Measurements from ENCODE around the gene HCN4. TPM values are rescaled to one million over a fixed set of nuclear protein-coding genes. Genes with fewer than 3 reads are reported as not detected.
"Not testable (repeated sequence)": the region's sequence is repeated elsewhere in the genome, so short reads cannot be mapped to it uniquely, and the experiment has no call there.

Gene HCN4
- total RNA-seq (0.05 TPM), polyA plus RNA-seq (0.07 TPM)
- long read RNA-seq, donor 1, result 0 reads
- long read RNA-seq, donor 2, result 0 reads
- long read RNA-seq, donor 3, result 0 reads
- long read RNA-seq, donor 4, result 0 reads
- long read RNA-seq, donor 5, result 0 reads
- long read RNA-seq, donor 6, result 0 reads
- long read RNA-seq, donor 7, result 0 reads
- long read RNA-seq, donor 8, result 0 reads
- long read RNA-seq, donor 9, result 0 reads
- long read RNA-seq, donor 10, result 0 reads

DNA sequence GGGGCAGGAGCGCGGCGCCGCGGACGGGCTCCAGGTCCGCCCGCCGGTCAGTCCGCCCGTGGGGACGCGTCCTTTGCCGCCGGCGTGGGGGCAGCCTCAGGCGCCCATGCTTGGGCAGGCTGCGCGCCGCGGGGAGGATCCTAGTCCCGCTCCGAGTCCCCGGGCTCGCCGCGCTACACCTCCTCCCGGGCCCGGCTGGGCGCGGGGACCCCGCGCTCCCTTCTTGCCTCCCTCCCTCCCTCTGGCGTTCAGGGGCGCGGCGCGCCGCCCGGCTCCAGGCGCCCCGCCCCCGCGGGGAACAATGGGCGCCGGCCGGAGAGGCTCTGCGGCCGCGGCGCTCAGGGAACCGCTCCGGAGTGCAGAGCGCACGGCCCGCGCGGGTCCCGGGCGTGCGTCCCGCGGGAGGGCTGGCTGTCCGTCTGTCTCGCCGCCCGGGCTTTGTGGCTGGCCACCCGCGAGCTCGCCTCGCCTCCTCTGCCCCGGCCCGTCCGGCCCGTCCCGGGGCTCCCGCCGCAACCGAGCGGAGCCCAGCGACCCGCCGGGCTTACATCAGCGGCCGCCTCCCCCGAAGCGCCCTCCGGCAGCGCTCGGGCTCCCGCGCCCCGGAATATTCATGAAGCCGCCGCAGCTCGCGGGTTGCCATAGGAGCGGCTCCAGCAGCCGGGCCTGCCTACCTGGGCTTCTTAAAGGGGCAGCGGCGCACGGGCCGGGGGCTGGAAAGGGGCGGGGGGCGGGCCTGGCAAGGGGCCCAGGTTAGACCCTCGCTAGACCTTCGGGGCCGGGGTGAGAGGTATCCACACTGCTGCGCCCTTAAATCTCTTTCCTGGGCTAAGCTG is at the start of gene HCN4:
Gene HCN4, minus strand, starts transcription at position 658 of the 836 bp plus-strand sequence. CDS start 688 bp downstream, outside the sequence.
- 2% methylated on average over 109 of the region's 109 CpGs for WGBS
- Histone ChIP-seq H3K4me1 (ENCODE audit: control insufficient read depth in 2 of 2, insufficient read depth in 2 of 2, low read length in 2 of 2) (no peaks in the 10 kb centered on the region), H3K27ac (ENCODE audit: low read depth in 1 of 2, low read length in 1 of 2) (no peak within 1 kb of the TSS), H3K9me3 (ENCODE audit: control insufficient read depth in 2 of 2, insufficient read depth in 1 of 2, low read length in 1 of 2) (no peaks in the 10 kb centered on the region), H3K27me3 (ENCODE audit: control insufficient read depth in 2 of 2, insufficient read depth in 1 of 2, low read length in 1 of 2) (peaks cover 59 to 73% of the 10 kb centered on the region in 2 donors), H3K36me3 (ENCODE audit: control insufficient read depth in 2 of 2, insufficient read depth in 2 of 2, low read length in 1 of 2) (no peaks in the 10 kb centered on the region), H3K4me3 (ENCODE audit: low read length in 2 of 2) (no peak within 1 kb of the TSS)
- no peak for DNase-seq (ENCODE audit: low read depth in 6 of 9, low spot score in 9 of 9)

DNA sequence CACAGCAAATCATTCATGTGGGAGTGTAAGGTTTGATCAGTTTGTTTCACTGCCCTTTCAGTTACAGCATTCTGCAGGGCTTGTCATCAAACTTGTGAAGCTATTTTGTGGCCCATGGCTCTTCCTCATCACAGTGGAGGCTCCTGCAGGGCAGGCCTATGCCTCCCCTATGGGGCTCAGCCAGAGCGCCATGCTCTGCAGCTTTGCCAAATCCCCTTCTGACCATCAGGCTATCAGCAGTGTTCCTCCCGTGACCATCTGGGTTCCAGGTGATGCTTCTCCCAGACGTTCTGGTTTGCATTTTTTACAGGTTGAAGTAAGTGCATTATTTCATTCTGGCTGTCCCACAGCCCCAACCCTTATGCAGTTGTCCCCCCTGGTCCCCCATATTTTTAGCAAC is 46.1 kb upstream of the HCN4 start:
- Histone ChIP-seq H3K4me1 (ENCODE audit: control insufficient read depth in 2 of 2, insufficient read depth in 2 of 2, low read length in 2 of 2) (no peaks in the 10 kb centered on the region), H3K27ac (ENCODE audit: low read depth in 1 of 2, low read length in 1 of 2) (no peak overlapping the region), H3K27me3 (ENCODE audit: control insufficient read depth in 2 of 2, insufficient read depth in 1 of 2, low read length in 1 of 2) (no peaks in the 10 kb centered on the region), H3K9me3 (ENCODE audit: control insufficient read depth in 2 of 2, insufficient read depth in 1 of 2, low read length in 1 of 2) (no peaks in the 10 kb centered on the region), H3K36me3 (ENCODE audit: control insufficient read depth in 2 of 2, insufficient read depth in 2 of 2, low read length in 1 of 2) (no peaks in the 10 kb centered on the region), H3K4me3 (ENCODE audit: low read length in 2 of 2) (no peak overlapping the region)
- 86% methylated on average over 3 of the region's 3 CpGs for WGBS
- DNase-seq (ENCODE audit: low read depth in 6 of 9, low spot score in 9 of 9), result no peak

DNA sequence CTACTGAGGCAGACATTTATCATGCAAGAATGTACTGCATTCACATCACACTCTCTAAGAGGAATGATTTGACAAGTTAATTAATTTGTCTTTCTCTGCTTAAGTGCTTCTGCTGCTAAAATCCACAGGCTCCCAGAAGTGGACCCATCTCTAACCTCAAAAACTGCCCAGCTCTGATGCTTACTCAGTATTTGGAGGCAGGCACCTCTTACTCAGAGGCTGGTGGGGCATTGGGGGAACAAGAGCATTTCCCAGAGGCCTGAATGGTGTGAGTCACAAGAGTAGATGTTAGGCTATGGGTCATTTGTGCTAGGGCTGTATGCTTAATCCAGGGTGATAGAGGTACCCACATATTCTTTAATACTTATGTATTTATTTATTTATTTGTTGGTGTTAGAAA is 34.4 kb upstream of the HCN4 start:
- Histone ChIP-seq H3K9me3 (ENCODE audit: control insufficient read depth in 2 of 2, insufficient read depth in 1 of 2, low read length in 1 of 2) (no peaks in the 10 kb centered on the region), H3K27me3 (ENCODE audit: control insufficient read depth in 2 of 2, insufficient read depth in 1 of 2, low read length in 1 of 2) (no peaks in the 10 kb centered on the region), H3K36me3 (ENCODE audit: control insufficient read depth in 2 of 2, insufficient read depth in 2 of 2, low read length in 1 of 2) (no peaks in the 10 kb centered on the region), H3K27ac (ENCODE audit: low read depth in 1 of 2, low read length in 1 of 2) (no peak overlapping the region), H3K4me1 (ENCODE audit: control insufficient read depth in 2 of 2, insufficient read depth in 2 of 2, low read length in 2 of 2) (no peaks in the 10 kb centered on the region), H3K4me3 (ENCODE audit: low read length in 2 of 2) (no peak overlapping the region)
- no peak for DNase-seq (ENCODE audit: low read depth in 6 of 9, low spot score in 9 of 9)

DNA sequence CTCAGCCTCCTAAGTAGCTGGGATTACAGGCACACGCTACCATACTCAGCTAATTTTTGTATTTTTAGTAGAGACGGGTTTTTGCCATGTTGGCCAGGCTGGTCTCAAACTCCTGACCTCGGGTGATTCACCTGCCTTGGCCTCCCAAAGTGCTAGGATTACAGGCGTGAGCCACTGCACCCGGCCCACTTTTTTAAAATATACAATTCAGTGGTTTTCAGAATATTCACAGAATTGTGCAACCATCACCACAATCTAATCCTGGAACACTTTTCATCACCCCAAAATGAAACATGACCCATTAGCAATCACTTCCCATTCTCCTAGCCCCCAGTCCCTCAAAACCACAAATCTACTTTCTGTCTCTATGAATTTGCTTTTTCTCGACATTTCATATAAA is 31.5 kb upstream of the HCN4 start:
- H3K9me3 ChIP-seq (ENCODE audit: control insufficient read depth in 2 of 2, insufficient read depth in 1 of 2, low read length in 1 of 2); DNase-seq (ENCODE audit: low read depth in 6 of 9, low spot score in 9 of 9); H3K4me1 ChIP-seq (ENCODE audit: control insufficient read depth in 2 of 2, insufficient read depth in 2 of 2, low read length in 2 of 2); H3K27me3 ChIP-seq (ENCODE audit: control insufficient read depth in 2 of 2, insufficient read depth in 1 of 2, low read length in 1 of 2); H3K4me3 ChIP-seq (ENCODE audit: low read length in 2 of 2); H3K36me3 ChIP-seq (ENCODE audit: control insufficient read depth in 2 of 2, insufficient read depth in 2 of 2, low read length in 1 of 2); H3K27ac ChIP-seq (ENCODE audit: low read depth in 1 of 2, low read length in 1 of 2): not testable (repeated sequence)
- 71% methylated on average over 6 of the region's 6 CpGs for WGBS

DNA sequence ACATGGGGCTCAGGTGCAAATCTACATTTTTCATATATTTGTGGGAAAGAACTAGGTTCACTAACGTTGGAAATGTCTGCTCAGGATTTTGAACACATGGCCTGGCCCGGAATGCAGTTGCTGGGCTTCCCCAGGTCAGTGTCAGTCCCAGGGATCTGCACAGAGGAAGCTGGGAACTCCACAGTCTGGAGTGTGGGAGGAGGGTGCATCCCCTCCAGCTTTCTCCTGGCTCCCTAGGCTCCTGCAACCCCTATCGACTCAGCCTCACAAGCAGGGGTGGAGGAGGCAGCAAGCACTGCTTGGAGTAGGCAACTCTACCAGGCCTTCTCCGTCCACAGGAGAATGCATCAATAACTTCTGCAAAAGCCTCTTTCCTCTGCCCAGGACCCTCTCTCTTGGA is 30.1 kb upstream of the HCN4 start:
- Histone ChIP-seq H3K9me3 (ENCODE audit: control insufficient read depth in 2 of 2, insufficient read depth in 1 of 2, low read length in 1 of 2) (no peaks in the 10 kb centered on the region), H3K4me1 (ENCODE audit: control insufficient read depth in 2 of 2, insufficient read depth in 2 of 2, low read length in 2 of 2) (no peaks in the 10 kb centered on the region), H3K27ac (ENCODE audit: low read depth in 1 of 2, low read length in 1 of 2) (no peak overlapping the region), H3K4me3 (ENCODE audit: low read length in 2 of 2) (no peak overlapping the region), H3K36me3 (ENCODE audit: control insufficient read depth in 2 of 2, insufficient read depth in 2 of 2, low read length in 1 of 2) (no peaks in the 10 kb centered on the region), H3K27me3 (ENCODE audit: control insufficient read depth in 2 of 2, insufficient read depth in 1 of 2, low read length in 1 of 2) (no peaks in the 10 kb centered on the region)
- 93% methylated on average over 4 of the region's 4 CpGs for WGBS
- no peak for DNase-seq (ENCODE audit: low read depth in 6 of 9, low spot score in 9 of 9)

DNA sequence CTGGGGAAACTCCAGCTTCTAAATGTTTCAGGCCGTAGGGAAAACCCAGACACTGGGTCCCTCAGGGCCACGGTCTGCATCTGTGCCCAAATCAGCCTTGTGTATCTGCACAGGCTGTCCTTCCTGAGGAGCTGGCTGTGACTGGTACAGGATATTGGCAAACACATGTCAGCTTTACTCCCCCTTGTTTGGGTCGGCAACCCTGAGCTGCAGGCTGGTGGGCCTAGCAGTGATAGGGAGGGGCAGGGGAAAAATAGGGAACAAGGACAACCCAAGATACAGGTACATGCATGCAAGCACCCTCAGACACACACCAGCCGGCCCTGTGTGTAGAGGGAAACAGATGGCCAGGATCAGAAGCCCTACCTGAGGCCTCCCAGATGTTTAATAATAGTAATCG is 28.7 kb upstream of the HCN4 start:
- Histone ChIP-seq H3K36me3 (ENCODE audit: control insufficient read depth in 2 of 2, insufficient read depth in 2 of 2, low read length in 1 of 2) (no peaks in the 10 kb centered on the region), H3K4me3 (ENCODE audit: low read length in 2 of 2) (no peak overlapping the region), H3K27ac (ENCODE audit: low read depth in 1 of 2, low read length in 1 of 2) (no peak overlapping the region), H3K27me3 (ENCODE audit: control insufficient read depth in 2 of 2, insufficient read depth in 1 of 2, low read length in 1 of 2) (no peaks in the 10 kb centered on the region), H3K9me3 (ENCODE audit: control insufficient read depth in 2 of 2, insufficient read depth in 1 of 2, low read length in 1 of 2) (no peaks in the 10 kb centered on the region), H3K4me1 (ENCODE audit: control insufficient read depth in 2 of 2, insufficient read depth in 2 of 2, low read length in 2 of 2) (no peaks in the 10 kb centered on the region)
- WGBS, result 70% methylated on average over 5 of the region's 5 CpGs
- DNase-seq (ENCODE audit: low read depth in 6 of 9, low spot score in 9 of 9), result no peak

DNA sequence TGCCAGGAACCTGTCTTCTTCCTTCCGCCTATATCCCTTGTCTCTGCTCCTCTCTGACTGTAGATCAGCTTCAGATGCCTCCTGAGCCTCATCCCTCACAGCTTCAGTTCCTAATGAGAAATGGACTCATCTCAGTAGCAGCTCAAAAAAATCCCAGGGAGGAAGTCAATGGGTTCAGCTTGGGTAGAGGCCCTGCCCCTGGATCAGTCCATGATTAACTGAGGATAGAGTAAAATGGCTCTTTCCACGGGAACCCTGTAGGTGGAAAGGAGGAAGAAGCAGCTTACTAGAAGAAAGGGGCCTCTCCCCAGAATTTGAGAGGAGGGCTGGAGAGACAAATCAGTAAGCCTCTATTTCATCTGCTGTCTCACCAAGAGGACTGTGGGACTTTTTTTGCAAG is 26.9 kb upstream of the HCN4 start:
- no peak for DNase-seq (ENCODE audit: low read depth in 6 of 9, low spot score in 9 of 9)
- no peaks in the 10 kb centered on the region for H3K9me3 ChIP-seq (ENCODE audit: control insufficient read depth in 2 of 2, insufficient read depth in 1 of 2, low read length in 1 of 2)
- WGBS, result 84% methylated on average over 2 of the region's 2 CpGs
- H3K27me3 ChIP-seq (ENCODE audit: control insufficient read depth in 2 of 2, insufficient read depth in 1 of 2, low read length in 1 of 2), result no peaks in the 10 kb centered on the region
- no peaks in the 10 kb centered on the region for H3K36me3 ChIP-seq (ENCODE audit: control insufficient read depth in 2 of 2, insufficient read depth in 2 of 2, low read length in 1 of 2)
- H3K4me1 ChIP-seq (ENCODE audit: control insufficient read depth in 2 of 2, insufficient read depth in 2 of 2, low read length in 2 of 2), result no peaks in the 10 kb centered on the region
- no peak overlapping the region for H3K27ac ChIP-seq (ENCODE audit: low read depth in 1 of 2, low read length in 1 of 2)
- no peak overlapping the region for H3K4me3 ChIP-seq (ENCODE audit: low read length in 2 of 2)

DNA sequence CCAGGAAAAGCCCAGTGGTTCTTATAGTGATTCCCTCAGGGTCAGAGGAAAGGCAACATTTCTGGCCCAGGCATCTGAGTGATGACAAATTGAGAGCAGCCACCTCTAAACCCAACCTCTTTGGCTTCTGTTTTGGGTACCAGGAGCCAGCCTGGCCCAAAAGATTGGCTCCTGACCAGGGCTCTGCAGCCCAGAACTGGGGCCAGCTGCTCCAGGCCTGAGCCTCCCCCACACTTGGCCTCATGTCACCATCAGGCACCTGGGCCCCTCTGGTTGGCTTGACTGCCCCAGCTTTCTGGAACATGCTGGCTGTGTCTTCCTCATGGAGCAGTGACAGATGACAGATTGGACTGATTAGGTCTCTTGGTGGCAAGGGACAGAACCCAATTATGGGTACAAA is 26.0 kb upstream of the HCN4 start:
- no peak overlapping the region for H3K27ac ChIP-seq (ENCODE audit: low read depth in 1 of 2, low read length in 1 of 2)
- no peak for DNase-seq (ENCODE audit: low read depth in 6 of 9, low spot score in 9 of 9)
- H3K36me3 ChIP-seq (ENCODE audit: control insufficient read depth in 2 of 2, insufficient read depth in 2 of 2, low read length in 1 of 2), result no peaks in the 10 kb centered on the region
- H3K9me3 ChIP-seq (ENCODE audit: control insufficient read depth in 2 of 2, insufficient read depth in 1 of 2, low read length in 1 of 2), result no peaks in the 10 kb centered on the region
- no peaks in the 10 kb centered on the region for H3K4me1 ChIP-seq (ENCODE audit: control insufficient read depth in 2 of 2, insufficient read depth in 2 of 2, low read length in 2 of 2)
- no peak overlapping the region for H3K4me3 ChIP-seq (ENCODE audit: low read length in 2 of 2)
- no peaks in the 10 kb centered on the region for H3K27me3 ChIP-seq (ENCODE audit: control insufficient read depth in 2 of 2, insufficient read depth in 1 of 2, low read length in 1 of 2)

DNA sequence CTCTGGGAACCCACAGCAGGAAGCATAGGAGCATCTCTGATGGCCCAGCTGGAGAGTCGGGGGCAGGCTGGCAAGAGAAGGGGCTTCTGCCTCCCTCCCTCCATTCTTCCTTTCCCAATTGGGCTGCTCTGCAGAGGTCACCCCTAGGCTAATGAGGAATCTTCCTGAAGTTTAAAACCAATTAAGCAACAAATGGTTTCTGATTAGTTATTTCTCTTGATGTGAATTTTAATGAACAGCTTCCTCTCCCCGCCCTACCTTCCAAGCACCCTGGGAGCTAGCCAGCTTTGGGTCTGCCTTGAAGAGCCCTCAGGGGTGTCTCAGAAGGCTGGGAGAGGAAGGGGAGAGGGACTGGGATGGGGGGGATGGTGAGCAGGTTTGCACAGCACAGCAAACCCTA is 24.6 kb upstream of the HCN4 start:
- Histone ChIP-seq H3K36me3 (ENCODE audit: control insufficient read depth in 2 of 2, insufficient read depth in 2 of 2, low read length in 1 of 2) (no peaks in the 10 kb centered on the region), H3K4me3 (ENCODE audit: low read length in 2 of 2) (no peak overlapping the region), H3K27ac (ENCODE audit: low read depth in 1 of 2, low read length in 1 of 2) (no peak overlapping the region), H3K27me3 (ENCODE audit: control insufficient read depth in 2 of 2, insufficient read depth in 1 of 2, low read length in 1 of 2) (no peaks in the 10 kb centered on the region), H3K4me1 (ENCODE audit: control insufficient read depth in 2 of 2, insufficient read depth in 2 of 2, low read length in 2 of 2) (no peaks in the 10 kb centered on the region), H3K9me3 (ENCODE audit: control insufficient read depth in 2 of 2, insufficient read depth in 1 of 2, low read length in 1 of 2) (no peaks in the 10 kb centered on the region)
- WGBS, result 84% methylated on average over 2 of the region's 2 CpGs
- DNase-seq (ENCODE audit: low read depth in 6 of 9, low spot score in 9 of 9), result no peak
